ENCODE results near the gene THSD4. TPM values are rescaled to one million over a fixed set of nuclear protein-coding genes. Genes with fewer than 3 reads are reported as not detected.

Gene THSD4
- total RNA-seq, 1 donor from 2014 or later = 1.4 TPM

- Mint-ChIP-seq H3K36me3 (ENCODE audit: low read depth) (no peaks in the 10 kb centered on the region), H3K4me1 (peaks cover 47% of the 10 kb centered on the region)
These were observed 517.4 kb downstream of the THSD4 start for GRCh38 chr15:71632576-71633195.

GRCh38 chr15:71634820-71635560 lies 519.7 kb downstream of the THSD4 start:
- Mint-ChIP-seq H3K27ac (ENCODE audit: unreplicated experiment) (no peak overlapping the region), H3K27me3 (ENCODE audit: low read depth) (peaks cover 3% of the 10 kb centered on the region), H3K9me3 (no peaks in the 10 kb centered on the region), H3K4me1 (peaks cover 36% of the 10 kb centered on the region), H3K36me3 (ENCODE audit: low read depth) (no peaks in the 10 kb centered on the region), H3K4me3 (no peak overlapping the region)
- TF ChIP-seq CTCF (conservative IDR thresholded peaks at IDR 0.05) = no peak
- no peak for DNase-seq (ENCODE audit: low read depth, low spot score)

More at GRCh38 chr15:71632576-71633195, 517.4 kb downstream of the THSD4 start:
- H3K9me3 Mint-ChIP-seq = no peaks in the 10 kb centered on the region
- no peak for DNase-seq (ENCODE audit: low read depth, low spot score)
- peaks cover 3% of the 10 kb centered on the region for H3K27me3 Mint-ChIP-seq (ENCODE audit: low read depth)
- no peak overlapping the region for H3K27ac Mint-ChIP-seq (ENCODE audit: unreplicated experiment)
- TF ChIP-seq CTCF (conservative IDR thresholded peaks at IDR 0.05) = no peak
- no peak overlapping the region for H3K4me3 Mint-ChIP-seq

DNA sequence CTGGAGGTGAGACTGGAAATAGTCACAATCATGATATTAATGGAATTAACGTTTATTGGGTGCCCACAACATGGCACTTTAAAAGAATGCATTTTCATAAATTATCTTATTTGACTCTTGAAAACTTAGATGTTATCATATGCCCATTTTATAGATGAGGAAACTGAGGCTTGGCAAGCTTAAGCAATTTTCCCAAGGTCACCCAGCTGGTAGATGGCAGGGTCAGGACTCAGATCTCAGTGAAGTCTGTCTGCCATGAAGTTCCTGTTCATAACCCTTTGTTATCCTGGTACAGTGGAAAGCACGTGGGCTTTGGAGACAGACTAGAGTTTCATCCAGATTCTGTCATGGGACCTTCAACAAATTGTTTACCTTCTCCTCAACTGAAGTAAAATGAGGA lies 520.5 kb downstream of the THSD4 start:
- peaks cover 3% of the 10 kb centered on the region for H3K27me3 Mint-ChIP-seq (ENCODE audit: low read depth)
- H3K4me3 Mint-ChIP-seq = no peak overlapping the region
- no peak for DNase-seq (ENCODE audit: low read depth, low spot score)
- H3K27ac Mint-ChIP-seq (ENCODE audit: unreplicated experiment) = no peak overlapping the region
- H3K36me3 Mint-ChIP-seq (ENCODE audit: low read depth) = no peaks in the 10 kb centered on the region
- H3K4me1 Mint-ChIP-seq = peaks cover 29% of the 10 kb centered on the region
- TF ChIP-seq CTCF (conservative IDR thresholded peaks at IDR 0.05) = no peak
- no peaks in the 10 kb centered on the region for H3K9me3 Mint-ChIP-seq

- Mint-ChIP-seq H3K27me3 (ENCODE audit: low read depth) (peaks cover 7% of the 10 kb centered on the region), H3K27ac (ENCODE audit: unreplicated experiment) (no peak overlapping the region)
These were observed 523.6 kb downstream of the THSD4 start for GRCh38 chr15:71638876-71639275.

DNA sequence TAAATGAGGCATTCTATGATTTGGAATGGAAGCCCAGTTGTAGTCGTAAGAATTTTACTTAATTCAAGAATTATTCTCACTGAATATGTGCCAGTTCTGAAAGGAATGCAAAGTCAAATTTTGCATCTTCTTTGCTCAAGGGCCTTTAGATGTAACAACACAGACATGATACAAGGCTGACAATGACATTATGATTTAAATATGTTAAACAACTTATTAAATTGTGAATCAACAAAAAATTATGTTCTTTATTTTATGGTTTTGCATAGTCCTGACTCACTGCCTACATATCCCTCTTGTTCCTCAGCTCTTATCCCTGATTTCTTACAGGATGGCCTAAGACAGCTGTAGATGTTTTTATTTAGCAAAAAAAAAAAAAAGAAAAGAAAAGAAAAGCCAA lies 524.2 kb downstream of the THSD4 start:
- TF ChIP-seq CTCF (conservative IDR thresholded peaks at IDR 0.05) = no peak
- peaks cover 6% of the 10 kb centered on the region for H3K27me3 Mint-ChIP-seq (ENCODE audit: low read depth)

More at GRCh38 chr15:71638876-71639275, 523.6 kb downstream of the THSD4 start:
- H3K9me3 Mint-ChIP-seq = peaks cover 3% of the 10 kb centered on the region
- DNase-seq (ENCODE audit: low read depth, low spot score) = no peak
- H3K36me3 Mint-ChIP-seq (ENCODE audit: low read depth) = no peaks in the 10 kb centered on the region
- no peak overlapping the region for H3K4me3 Mint-ChIP-seq
- peaks cover 21% of the 10 kb centered on the region for H3K4me1 Mint-ChIP-seq
- TF ChIP-seq CTCF (conservative IDR thresholded peaks at IDR 0.05) = no peak

More for the DNA sequence above, 524.2 kb downstream of the THSD4 start:
- Mint-ChIP-seq H3K4me3 (no peak overlapping the region), H3K27ac (ENCODE audit: unreplicated experiment) (no peak overlapping the region), H3K36me3 (ENCODE audit: low read depth) (no peaks in the 10 kb centered on the region), H3K9me3 (peaks cover 3% of the 10 kb centered on the region), H3K4me1 (peaks cover 17% of the 10 kb centered on the region)
- DNase-seq (ENCODE audit: low read depth, low spot score) = no peak
